ENCODE data around the gene NTRK3. TPM values are rescaled to one million over a fixed set of nuclear protein-coding genes. Genes with fewer than 3 reads are reported as not detected.

Gene NTRK3
- total and polyA plus RNA-seq, 10 donors, result 0.33 to 6.6 (median 2.1) TPM

DNA sequence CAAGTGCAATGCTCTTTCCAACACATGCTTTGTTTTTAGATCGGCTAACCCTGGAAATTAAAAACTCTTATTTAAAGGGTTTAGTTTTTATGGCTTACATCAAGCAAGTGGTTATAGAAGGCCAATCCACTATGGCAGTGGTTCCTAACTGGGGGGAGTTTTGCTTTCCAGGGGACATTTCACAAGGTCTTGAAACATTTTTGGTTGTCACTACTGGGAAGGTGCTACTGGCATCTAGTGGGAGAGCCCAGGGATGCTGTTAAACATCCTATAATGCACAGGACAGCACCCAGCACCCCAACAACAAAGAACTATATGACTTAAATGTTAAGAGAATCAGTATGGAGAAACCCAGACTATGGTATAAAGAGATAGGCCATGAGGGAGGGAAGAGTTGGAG lies 439.0 kb downstream of the NTRK3 start:
- intact Hi-C loops (cut with DNase I; ENCODE audit: low total_unique reads), result no loop called here
- Histone ChIP-seq H3K36me3 (no peaks in the 10 kb centered on the region), H3K4me3 (no peak overlapping the region), H3K4me1 (no peaks in the 10 kb centered on the region), H3K27ac (no peak overlapping the region), H3K9me3 (no peaks in the 10 kb centered on the region), H3K27me3 (replicated peaks in 1 of 7) (no peaks in the 10 kb centered on the region)
- WGBS, 5 donors, result 87 to 100% (median 94%) methylated on average over 1 of the region's 1 CpG
- no peak for DNase-seq
- TF ChIP-seq, protein P1, sequence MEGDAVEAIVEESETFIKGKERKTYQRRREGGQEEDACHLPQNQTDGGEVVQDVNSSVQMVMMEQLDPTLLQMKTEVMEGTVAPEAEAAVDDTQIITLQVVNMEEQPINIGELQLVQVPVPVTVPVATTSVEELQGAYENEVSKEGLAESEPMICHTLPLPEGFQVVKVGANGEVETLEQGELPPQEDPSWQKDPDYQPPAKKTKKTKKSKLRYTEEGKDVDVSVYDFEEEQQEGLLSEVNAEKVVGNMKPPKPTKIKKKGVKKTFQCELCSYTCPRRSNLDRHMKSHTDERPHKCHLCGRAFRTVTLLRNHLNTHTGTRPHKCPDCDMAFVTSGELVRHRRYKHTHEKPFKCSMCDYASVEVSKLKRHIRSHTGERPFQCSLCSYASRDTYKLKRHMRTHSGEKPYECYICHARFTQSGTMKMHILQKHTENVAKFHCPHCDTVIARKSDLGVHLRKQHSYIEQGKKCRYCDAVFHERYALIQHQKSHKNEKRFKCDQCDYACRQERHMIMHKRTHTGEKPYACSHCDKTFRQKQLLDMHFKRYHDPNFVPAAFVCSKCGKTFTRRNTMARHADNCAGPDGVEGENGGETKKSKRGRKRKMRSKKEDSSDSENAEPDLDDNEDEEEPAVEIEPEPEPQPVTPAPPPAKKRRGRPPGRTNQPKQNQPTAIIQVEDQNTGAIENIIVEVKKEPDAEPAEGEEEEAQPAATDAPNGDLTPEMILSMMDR (IDR thresholded peaks at IDR 0.05 in 8 of 11, conservative IDR thresholded peaks at IDR 0.05 in 3 of 11), result no peak
- no peak for TF ChIP-seq POLR2A (IDR thresholded peaks at IDR 0.05)
- TF ChIP-seq POLR2AphosphoS5 (IDR thresholded peaks at IDR 0.05), result no peak

DNA sequence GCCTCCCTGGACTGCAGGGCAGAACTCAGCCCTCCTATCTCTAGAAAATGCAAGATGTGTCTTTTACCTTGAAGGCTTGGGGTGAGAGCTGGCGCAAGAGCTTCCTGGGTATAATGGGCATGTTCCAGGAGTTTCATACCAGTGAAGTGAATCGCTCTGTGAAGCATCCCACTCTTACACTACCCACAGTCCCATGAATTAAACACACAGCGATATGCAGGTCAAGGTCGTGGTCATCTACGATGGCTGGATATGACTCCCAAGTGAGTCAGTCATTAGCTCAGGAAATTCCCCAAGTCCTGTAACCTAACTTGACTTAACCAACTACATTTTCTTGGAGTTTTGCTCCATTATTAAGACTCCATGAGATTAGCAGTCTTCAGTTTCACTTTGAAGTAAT lies 439.7 kb downstream of the NTRK3 start:
- no peaks in the 10 kb centered on the region for H3K9me3 ChIP-seq
- 67 to 81% (median 71%) methylated on average over 4 to 5 of the region's 5 CpGs for WGBS, 5 donors
- no peak for TF ChIP-seq POLR2A (IDR thresholded peaks at IDR 0.05)
- no peak for TF ChIP-seq POLR2AphosphoS5 (IDR thresholded peaks at IDR 0.05)
- TF ChIP-seq, protein P1 (IDR thresholded peaks at IDR 0.05 in 8 of 11, conservative IDR thresholded peaks at IDR 0.05 in 3 of 11), result no peak
- no peak overlapping the region for H3K4me3 ChIP-seq
- no peaks in the 10 kb centered on the region for H3K4me1 ChIP-seq
- DNase-seq, result no peak
- peaks cover 0 to 4% (median 0%) of the 10 kb centered on the region in 7 donors for H3K27me3 ChIP-seq (replicated peaks in 1 of 7)
- H3K36me3 ChIP-seq, result no peaks in the 10 kb centered on the region
- intact Hi-C loops (cut with DNase I; ENCODE audit: low total_unique reads), result no loop called here
- H3K27ac ChIP-seq, result no peak overlapping the region

DNA sequence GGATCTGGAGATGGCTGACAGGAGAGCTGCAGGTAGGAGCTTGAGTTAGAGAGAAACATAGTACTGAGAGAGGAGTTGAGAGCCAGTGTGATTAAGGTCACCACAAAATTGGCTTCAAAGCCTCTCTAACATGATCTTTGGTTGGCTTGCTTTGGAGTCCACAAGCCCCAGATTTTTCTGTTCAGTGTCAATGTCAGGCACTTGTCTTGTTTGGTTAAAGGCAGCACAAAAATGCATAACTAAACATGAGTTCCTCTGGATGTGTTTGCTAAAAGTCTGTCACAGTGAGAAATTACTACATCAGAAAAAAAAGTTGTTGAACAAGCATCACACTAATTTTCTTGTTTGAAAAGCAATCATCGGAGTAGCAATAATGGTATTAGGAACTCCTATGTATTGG lies 440.5 kb downstream of the NTRK3 start:
- WGBS, 5 donors, result 73 to 94% (median 86%) methylated on average over 1 of the region's 1 CpG
- no peak overlapping the region for H3K4me3 ChIP-seq

More for the DNA sequence above, 440.5 kb downstream of the NTRK3 start:
- intact Hi-C loops (cut with DNase I; ENCODE audit: low total_unique reads), result no loop called here
- TF ChIP-seq POLR2A (IDR thresholded peaks at IDR 0.05) (no peak), POLR2AphosphoS5 (IDR thresholded peaks at IDR 0.05) (no peak)
- TF ChIP-seq, protein P1 (IDR thresholded peaks at IDR 0.05 in 8 of 11, conservative IDR thresholded peaks at IDR 0.05 in 3 of 11), result no peak
- DNase-seq, result no peak
- Histone ChIP-seq H3K9me3 (no peaks in the 10 kb centered on the region), H3K27me3 (replicated peaks in 1 of 7) (peaks cover 0 to 4% (median 0%) of the 10 kb centered on the region in 7 donors), H3K36me3 (no peaks in the 10 kb centered on the region), H3K27ac (no peak overlapping the region), H3K4me1 (no peaks in the 10 kb centered on the region)

Small RNA genes lying within 50 kb of the gene (small RNA-seq; reads per million reads assigned to genes)
- gene MED28P6, result 0 reads per million in 4 donors

Other genes with a start within 250 kb of the NTRK3 start
- 10 to 100 TPM; 16.2 to 21.4 (median 19.5) TPM for gene MRPL46, start 210.6 kb upstream of the NTRK3 start, total RNA-seq
- 10 to 100 TPM; 23.1 to 37.3 (median 29.2) TPM for gene MRPL46, start 210.6 kb upstream of the NTRK3 start, polyA plus RNA-seq
- 10 to 100 TPM; 24.6 to 38.0 (median 31.5) TPM for gene MRPS11, start 211.0 kb upstream of the NTRK3 start, total RNA-seq
- 10 to 100 TPM; 39.6 to 42.2 (median 40.1) TPM for gene MRPS11, start 211.0 kb upstream of the NTRK3 start, polyA plus RNA-seq